Ammon's horn (tissue), 1 donor: ENCODE results near the gene DDA1.
"Not testable (repeated sequence)": the region's sequence is repeated elsewhere in the genome, so short reads cannot be mapped to it uniquely, and the experiment has no call there.

Experiments used
- DNase-seq: peaks from one replicate; pipeline ENCODE4 v3.0.0-alpha.2; 2016; ENCODE audit warnings: low spot score

The DDA1 gene

DNA sequence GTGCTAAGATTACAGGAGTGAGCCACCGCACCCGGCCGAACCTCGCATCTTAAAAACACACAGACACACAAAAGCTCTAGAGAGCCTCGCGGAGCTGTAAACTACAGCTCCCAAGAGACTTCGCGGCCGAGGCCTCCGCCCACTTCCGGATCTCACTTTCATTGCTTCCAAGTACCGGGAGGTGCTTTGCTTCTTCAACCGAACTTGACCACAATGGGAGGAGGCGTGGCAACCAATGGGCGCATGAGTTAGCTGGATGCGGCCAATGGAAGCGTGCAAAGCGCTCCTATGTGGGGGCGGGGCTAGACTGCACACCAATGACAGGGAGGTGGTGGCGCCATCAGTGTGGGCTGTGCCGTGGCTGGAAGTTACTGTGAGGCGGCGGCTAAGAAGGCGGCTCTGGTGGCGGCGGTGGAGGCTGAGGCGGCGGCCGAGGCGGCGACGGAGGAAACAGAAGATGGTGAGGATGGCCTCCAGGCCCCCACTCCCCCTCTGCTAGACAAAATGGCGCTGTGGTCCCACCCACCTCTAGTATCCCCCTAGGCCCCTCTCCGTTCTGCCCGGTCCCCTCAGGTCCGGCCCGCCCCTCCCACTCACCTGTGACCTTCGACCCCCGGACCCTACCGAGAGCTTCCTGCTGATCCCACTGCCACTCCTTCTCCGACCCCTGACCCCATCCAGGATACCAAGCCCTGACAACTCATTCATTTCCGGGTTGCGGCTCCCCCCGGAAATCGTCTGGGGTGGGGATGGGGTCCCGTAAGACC is at the start of gene DDA1:
TSS of gene DDA1 (plus strand) at position 366 of the 767 bp plus-strand sequence. CDS start at position 458, 92 bp downstream.
- DNase-seq, result peak; percentile 100

DNA sequence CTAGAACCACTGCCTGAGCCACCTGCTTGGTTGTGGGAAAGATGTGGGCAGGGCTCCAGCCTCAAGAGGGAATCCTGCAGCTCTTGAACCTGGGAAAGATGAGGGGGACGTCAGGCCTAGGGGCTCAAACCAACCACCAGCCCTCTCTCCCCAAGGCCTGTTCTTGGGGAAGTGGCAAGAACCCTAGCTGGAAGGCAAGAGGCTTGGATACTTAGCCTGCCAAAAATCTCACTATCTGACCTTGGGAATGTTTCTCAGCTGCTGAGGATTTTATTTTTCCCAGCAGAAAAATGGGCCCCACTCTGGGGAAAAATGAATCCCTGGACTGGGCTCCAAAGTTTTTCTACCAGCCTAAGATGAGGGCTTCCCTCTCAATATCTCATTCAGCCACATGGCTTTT is 49.4 kb upstream of the DDA1 start:
- DNase-seq, result no peak

DNA sequence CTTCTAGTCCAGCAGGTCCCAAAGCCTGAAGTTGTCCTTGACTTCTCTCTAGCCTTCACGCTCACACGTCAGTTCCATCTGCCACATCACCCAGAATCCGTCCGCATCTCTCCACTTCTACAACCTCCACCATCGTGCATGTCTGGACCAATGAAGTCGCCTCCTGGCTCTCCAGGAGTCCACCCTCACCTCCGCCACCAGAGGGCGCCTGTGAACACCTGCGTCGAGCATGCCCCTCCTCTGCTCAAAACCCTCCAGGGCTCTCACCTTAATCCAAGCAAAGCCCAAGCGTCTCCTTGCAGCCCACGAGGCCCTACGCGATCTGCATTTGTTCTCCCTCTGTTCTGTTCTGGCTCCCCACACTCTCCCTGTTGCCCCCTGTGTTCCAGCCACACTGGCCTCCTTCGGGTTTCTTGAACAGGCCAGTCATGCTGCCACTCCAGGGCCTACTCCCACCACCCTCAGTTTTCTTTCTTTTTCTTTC is 48.5 kb upstream of the DDA1 start:
- DNase-seq, result peak; percentile 70

DNA sequence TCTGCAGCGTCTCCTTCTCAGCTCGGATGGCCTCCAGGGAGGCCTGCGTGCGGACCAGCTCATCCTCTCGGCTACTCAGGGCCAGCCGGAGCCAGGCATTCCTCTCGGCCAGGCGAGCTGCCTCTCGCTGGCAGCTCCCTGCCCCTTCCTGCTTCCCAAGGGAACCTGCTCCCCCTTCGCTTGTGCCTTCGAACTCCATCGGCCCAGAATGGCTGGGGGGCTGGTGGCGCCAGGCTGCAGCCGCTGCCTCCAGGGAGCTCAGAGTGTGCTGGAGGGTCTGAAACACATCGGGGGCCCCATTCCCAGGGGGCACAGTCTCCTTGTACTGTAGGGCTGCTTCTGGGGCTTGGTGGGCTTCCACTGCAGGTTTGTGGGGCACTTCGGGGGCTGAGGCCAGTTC is 46.8 kb upstream of the DDA1 start:
- no peak for DNase-seq

DNA sequence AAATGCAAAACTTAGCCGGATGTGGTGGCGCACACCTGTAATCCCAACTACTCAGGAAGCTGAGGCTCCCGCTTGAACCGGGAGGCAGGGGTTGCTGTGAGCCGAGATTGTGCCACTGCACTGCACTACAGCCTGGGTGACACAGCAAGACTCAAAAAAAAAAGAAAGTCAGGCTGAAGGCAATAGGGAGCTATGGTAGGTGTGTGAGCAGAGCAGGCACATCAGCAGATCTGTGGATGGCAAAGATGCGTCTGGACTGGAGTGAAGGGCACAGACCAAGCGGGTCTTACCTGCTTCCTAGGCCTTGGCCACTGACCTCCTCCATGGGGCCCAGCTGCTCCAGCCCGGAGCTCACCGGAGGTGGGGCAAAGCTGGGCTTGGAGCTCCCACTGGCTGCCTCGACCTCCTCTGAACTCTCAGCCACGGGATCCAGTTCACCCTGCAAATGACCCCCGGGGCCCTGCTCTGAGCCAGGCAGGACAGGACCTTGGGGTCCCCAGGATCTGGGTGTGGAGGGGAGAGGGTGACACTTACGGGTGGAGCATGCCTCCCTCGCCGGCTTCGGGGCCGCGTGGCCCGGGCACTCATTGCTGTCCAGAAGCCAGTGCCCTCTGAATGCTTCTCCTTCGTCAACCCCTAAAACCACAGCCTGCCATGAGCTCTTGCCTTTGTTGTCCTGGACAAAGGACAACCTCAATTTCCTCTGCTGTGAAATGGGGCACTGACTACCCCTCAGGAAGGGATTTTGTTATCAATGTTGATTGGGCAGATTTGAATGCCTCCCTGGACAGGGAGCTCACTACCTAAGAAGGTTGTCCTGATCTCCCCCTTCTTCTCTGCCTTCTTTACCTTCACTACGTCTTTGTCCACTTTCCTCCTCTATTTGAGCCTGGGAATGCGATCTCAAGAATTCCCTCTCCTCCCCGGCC is 45.4 kb upstream of the DDA1 start:
- DNase-seq, result no peak

DNA sequence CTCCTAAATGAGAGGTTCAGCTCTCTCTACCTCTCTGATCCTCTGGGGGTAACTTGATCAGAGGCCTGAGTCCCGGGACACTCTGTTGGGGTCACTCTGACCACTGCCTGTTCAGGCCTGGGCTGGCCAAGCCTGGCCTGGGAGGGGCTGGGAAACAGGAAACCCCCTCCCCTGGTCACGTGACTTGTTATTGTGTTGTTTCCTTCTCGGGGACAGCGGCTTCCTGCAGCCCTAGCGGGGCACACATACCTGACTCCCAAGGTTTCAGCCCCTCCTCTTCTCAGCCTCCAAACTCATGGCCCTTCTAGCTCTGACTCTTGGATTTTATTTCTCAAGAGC is 44.8 kb upstream of the DDA1 start, which contains the start of gene USHBP1:
TSS of gene USHBP1 (minus strand) at position 105 of the 339 bp plus-strand sequence. CDS start 446 bp downstream, outside the sequence.
- no peak for DNase-seq

DNA sequence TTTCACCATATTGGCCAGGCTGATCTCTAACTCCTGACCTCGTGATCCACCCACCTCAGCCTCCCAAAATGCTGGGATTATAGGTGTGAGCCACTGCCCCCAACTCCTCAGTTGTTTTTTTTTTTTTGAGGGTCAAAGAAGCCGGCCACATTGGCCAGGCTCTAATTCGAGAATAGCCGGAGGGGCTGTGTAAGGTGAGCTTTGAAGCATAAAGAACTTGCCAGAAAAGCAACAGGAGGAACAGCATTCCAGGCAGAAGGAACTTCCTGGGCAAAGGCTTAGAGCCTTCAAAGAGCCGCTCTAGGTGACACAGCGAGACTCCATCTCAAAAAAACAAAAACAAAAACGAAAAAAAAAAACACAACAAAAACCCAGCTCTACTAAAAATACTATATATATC is 43.3 kb upstream of the DDA1 start:
- DNase-seq, result no peak

DNA sequence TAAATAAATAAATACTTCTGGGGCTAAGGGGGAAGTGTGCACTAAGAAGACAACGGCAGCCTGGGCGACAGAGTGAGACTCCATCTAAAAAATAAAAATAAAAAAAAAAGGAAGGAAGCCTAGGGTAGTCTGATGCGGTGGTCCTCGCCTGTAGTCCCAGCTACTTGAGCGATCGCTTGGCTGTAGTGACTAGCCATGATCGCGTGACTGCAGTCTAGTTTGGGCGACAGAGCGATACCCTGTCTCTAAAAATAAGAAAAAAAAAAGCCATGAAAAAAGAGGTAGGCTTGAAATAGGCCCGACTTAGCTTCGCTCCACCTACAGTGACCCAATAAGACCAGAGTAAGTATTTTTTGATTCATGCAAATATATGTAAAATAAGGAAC is 42.8 kb upstream of the DDA1 start:
- no peak for DNase-seq

DNA sequence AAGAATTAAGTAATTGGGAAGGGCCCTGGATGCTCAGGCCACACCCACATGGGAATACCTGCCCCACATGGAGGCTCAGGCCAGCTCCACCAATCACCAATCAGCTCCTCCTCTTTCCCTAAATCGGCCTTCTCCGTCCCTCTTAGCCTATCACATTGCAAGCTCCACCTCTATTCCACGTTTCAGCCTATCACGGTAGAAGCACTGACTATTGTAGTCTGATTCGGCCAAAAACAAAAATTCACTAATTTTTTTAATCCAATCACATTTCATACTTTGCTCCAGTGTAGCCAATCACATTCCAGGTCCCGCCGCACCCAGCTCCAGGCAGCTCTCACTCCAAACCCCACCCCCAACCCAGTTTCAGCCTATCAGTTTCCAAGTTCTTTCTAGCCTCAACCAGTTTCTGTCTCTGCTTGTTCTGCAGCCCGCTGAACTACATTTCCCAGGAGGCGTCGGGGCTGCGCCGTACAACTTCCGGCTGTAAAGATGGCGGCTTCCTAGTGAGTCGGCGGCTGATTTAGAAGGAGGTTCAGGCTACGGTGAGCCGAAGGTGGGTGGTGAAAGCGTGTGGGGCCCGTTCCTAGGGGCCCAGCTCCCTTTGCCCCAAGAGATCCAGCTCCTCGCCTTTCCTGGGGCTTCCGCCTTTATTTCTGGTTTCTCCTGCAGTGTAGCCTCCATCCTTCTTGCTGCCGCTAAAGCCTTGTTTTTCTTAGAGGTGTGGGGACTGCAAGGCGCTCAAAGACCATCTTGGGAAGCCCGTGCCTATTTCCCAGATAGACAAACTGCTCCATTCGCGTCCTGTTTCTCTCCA is 42.2 kb upstream of the DDA1 start, which contains the start of gene BABAM1:
TSS of gene BABAM1 (plus strand) at position 469 of the 814 bp plus-strand sequence. CDS start 1,364 bp downstream, outside the sequence.
- peak; percentile 99 for DNase-seq

DNA sequence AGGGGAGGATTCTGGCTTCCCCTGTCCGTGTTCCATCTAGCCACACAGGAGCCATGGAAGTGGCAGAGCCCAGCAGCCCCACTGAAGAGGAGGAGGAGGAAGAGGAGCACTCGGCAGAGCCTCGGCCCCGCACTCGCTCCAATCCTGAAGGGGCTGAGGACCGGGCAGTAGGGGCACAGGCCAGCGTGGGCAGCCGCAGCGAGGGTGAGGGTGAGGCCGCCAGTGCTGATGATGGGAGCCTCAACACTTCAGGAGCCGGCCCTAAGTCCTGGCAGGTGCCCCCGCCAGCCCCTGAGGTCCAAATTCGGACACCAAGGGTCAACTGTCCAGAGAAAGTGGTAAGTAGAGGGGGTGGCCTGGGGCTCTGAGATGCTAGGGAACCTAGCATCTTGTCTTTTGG is 40.6 kb upstream of the DDA1 start:
- DNase-seq, result no peak

DNA sequence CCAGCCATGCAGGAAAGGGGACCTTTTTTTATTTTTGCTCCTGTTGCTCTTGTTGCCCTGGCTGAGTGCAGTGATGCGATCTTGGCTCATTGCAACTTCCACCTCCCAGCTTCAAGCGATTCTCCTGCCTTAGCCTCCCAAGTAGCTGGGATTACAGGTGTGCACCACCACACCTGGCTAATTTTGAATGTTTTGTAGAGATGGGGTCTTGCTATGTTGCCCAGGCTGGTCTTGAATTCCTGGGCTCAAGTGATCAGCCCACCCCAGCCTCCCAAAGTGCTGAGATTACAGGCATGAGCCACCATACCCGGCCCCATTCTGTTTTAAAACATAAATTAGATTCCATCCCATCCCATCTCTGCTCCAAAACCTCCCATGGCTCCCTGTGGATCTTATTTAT is 34.5 kb upstream of the DDA1 start:
- not testable (repeated sequence) for DNase-seq

DNA sequence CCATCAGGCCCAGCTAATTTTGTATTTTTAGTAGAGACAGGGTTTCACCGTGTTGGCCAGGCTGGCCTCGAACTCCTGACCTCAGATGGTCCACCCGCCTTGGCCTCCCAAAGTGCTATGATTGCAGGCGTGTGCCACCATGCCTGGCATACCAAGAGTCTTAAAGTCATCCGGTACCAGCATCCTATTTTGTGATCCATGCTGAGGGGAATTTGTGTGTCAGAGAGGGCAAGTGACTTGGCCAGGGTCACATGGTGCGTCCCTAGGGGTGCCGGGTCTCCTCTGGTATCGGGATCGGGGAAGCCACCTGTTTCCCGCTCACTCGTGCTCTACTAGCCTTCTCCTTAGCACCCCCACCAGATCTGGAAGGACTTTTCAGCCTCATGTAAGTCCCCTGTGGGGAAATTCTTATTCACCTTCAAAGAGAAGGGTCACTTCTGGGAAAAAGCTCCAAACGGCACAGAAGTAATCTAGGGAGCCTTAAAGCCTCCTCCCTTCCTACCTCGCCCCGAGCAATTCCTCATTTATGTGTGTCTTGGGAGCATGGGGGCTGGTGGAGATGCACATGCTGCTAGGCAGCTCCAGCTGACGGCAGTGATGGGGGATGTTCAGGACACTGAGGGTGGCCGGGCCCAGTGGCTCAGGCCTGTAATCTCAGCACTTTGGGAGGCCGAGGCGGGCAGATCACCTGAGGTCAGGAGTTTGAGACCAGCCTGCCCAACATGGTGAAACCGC is 33.8 kb upstream of the DDA1 start:
- DNase-seq, result no peak

DNA sequence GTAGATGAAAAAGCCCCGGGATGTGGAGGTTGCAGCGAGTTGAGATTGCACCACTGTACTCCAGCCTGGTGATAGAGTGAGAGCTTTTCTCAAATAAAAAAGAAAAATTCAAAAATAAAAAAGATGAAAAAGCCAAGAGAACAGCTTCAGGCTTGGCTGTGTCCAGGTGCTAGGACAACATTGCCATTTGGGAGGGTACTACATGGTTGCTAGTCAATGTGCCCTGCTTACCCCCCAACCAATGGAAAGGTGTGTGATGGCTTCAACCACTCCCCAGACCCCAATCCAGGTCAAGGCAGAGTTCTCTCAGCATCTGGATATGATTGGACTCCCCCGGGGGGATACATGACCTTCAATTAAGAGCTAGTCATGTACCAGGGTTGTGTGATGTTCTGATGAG is 29.9 kb upstream of the DDA1 start:
- DNase-seq, result no peak

DNA sequence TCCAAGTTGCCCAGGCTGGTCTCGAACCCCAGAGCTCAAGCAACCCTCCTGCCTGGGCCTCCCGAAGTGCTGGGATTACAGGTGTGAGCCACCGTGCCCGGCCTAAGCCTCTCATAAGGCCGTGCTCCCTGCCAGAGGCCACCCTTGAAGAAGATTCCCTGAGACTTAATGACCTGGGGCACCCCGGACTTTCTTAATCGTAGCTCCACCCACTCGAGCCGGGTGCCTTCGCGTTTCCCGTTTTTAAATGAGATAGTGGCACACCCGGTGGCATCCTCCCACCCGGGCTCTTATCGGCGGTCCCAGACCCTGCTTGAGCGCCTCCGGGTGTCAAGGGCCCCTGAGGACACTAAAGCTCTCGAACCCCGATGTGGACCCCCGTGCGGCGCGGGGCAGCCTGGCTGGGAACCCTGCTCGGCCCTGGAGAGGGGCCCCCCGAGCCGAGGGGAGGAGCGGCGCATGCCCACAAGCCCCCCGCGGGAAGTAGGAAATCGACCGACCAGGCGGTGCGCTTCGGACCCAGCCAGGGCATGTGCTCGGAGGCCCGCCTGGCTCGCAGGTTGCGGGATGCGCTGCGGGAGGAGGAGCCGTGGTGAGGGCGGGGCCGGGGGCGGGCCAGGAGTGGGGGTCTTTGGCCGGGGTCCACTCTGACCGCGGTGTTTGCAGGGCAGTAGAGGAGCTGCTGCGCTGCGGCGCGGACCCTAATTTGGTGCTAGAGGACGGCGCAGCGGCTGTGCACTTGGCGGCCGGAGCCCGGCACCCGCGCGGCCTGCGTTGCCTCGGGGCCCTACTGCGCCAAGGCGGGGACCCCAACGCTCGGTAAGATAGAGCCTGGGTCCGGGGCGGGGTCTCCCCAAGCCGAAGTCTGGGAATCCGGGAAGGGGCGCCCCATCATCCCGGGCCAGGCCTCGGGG is 27.7 kb upstream of the DDA1 start, which contains the start of gene ANKLE1:
TSS of gene ANKLE1 (plus strand) at position 511 of the 914 bp plus-strand sequence. CDS start at position 531, 20 bp downstream.
- DNase-seq, result no peak

DNA sequence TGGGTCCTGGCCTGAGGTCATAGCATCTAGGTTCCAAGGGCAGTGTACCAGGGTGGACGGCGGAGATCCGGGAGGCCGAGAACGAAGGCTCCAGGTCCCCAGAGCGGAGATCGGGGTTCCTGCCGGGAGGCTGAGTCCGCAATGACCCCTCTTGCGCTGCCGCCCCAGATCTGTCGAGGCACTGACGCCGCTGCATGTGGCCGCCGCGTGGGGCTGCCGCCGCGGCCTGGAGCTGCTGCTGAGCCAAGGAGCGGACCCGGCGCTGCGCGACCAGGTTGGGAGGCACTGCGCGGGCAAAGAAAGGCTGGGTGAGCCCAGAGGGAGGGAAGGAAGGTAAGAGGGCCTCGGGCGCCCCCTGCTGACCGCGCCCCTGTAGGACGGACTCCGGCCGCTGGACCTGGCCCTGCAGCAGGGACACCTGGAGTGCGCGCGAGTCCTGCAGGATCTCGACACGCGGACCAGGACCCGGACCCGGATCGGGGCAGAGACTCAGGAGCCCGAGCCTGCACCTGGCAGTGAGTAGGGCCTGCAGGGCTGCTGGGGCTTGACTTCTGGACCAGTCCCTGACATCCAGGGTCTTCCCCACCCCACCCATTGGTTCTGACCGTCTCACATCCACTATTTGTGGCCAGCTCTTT is 26.8 kb upstream of the DDA1 start:
- DNase-seq, result peak; percentile 78

DNA sequence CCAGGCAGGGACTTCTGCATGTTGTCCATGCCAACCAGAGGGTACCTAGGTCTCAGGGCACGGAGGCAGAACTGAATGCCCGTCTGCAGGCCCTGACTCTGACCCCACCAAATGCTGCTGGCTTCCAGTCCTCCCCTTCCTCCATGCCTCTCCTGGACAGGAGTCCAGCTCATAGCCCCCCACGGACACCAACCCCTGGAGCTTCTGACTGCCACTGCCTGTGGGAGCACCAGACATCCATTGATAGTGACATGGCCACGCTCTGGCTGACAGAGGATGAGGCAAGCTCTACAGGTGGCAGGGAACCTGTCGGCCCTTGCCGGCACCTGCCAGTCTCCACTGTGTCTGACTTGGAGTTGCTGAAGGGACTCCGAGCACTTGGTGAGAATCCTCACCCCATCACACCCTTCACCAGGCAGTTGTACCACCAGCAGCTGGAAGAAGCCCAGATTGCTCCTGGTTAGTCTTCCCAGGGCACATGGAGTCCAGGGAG is 25.8 kb upstream of the DDA1 start:
- DNase-seq, result no peak

DNA sequence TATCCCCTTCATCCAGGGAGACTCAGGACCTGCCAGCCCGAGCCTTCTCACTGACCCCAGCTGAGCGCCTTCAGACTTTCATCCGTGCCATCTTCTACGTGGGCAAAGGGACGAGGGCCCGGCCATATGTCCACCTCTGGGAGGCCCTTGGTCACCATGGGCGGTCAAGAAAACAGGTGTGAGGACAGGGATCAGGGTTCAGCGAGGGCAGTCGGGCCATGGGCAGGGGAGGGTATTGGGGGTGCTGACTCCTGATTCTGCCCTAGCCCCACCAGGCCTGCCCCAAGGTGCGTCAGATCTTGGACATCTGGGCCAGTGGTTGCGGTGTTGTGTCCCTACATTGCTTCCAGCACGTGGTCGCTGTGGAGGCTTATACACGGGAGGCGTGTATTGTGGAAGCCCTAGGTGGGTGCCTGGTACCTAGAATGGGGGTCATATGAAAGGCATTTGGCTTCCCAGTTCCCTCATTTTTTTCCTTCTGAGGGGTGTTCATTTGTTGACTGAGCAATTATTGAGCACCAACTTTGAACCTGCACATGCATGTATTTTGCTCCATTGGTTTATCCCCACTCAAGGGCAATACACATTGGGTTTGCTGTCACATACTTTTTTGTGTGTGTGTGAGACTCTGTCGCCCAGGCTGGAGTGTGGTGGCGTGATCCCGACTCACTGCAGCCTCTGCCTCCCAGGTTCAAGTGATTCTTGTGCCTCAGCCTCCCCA is 23.8 kb upstream of the DDA1 start:
- DNase-seq, result no peak

DNA sequence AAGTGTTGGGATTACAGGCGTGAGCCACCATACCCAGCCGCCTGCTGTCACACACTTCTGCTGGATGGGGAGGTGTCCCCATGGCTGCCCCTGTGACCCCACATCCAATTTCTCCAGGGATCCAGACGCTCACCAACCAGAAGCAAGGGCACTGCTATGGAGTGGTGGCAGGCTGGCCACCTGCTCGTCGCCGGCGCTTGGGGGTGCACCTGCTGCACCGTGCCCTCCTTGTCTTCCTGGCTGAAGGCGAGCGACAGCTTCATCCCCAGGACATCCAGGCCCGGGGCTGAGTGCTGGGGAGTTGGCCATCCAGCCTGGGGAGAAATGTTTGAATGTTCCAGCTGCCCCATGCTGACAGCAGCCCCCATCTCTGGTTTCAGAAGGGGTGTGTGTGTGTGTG is 23.1 kb upstream of the DDA1 start:
- no peak for DNase-seq

DNA sequence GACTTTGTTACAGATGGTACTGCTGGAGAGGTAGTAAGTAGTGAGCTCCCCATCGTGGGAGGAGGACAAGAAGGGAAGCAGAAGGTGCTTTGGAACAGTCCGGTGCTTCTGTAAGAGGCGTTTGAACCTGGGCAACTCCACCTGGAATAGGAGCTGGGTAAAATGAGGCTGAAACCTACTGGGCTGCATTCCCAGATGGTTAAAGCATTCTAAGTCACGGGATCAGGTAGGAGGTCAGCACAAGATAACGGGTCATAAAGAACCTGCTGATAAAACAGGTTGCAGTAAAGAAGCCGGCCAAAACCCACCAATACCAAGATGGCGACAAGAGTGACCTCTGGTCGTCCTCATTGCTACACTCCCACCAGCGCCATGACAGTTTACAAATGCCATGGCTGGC is 22.6 kb upstream of the DDA1 start:
- DNase-seq, result no peak
